PFSK-1 (cell line): ENCODE data around the gene ANKRD33B.

Source experiments
- FOXP2 ChIP-seq: optimal IDR thresholded peaks from 2 replicates; pipeline ENCODE3; 2011; ENCODE audit warnings: borderline replicate concordance, control low read depth, inconsistent platforms; ENCODE audit not compliant: insufficient read depth; ENCODE audit errors: extremely low read length, extremely low read depth
- POLR2AphosphoS5 ChIP-seq: IDR thresholded peaks from 2 replicates; pipeline ENCODE4 v1.6.1; 2012; ENCODE audit warnings: low read depth, mild to moderate bottlenecking, control low read depth, low read length, moderate library complexity
- SIN3A ChIP-seq: IDR thresholded peaks from 2 replicates; pipeline ENCODE4 v1.6.1; 2012; ENCODE audit warnings: mild to moderate bottlenecking, low read length, moderate library complexity, borderline replicate concordance; ENCODE audit not compliant: insufficient read depth
- TAF1 ChIP-seq: IDR thresholded peaks from 2 replicates; pipeline ENCODE4 v1.6.1; 2012; ENCODE audit warnings: low read length, control low read depth, borderline replicate concordance; ENCODE audit not compliant: insufficient read depth
- TF ChIP-seq, protein P1 (sequence below), 2 experiments: IDR thresholded peaks; 2 replicates each; pipeline versions ENCODE4 v1.6.1 to v1.8.0; 2011 to 2012; ENCODE audit warnings: low read depth in 2 of 2, low read length in 2 of 2, control low read depth in 1 of 2, inconsistent platforms in 1 of 2, mild to moderate bottlenecking in 1 of 2, moderate library complexity in 1 of 2; ENCODE audit not compliant: insufficient read depth in 1 of 2

Gene ANKRD33B

GRCh38 chr5:10661401-10661800 is 97.5 kb downstream of the ANKRD33B start:
- TF ChIP-seq TAF1 (no peak), FOXP2 (no peak), SIN3A (no peak)

DNA sequence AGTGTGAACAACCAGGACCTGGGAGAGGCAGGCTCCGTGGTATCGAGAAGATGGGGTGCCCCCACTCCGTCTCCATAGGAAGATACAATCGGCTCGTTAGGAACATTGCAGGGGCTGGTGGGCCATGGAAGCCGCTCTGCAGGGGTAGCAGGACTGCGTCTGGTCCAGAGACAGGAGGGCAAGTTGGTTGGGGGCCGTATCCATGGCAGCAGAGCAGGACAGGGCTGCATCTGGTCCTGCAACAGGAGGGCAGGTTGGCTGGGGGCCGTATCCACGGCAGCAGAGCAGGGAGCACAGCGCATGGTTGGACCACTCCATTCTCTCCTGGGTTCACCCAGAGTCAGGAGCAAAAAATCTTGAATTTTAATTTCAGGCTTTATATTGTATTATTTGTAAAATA is 98.2 kb downstream of the ANKRD33B start:
- TF ChIP-seq, protein P1, sequence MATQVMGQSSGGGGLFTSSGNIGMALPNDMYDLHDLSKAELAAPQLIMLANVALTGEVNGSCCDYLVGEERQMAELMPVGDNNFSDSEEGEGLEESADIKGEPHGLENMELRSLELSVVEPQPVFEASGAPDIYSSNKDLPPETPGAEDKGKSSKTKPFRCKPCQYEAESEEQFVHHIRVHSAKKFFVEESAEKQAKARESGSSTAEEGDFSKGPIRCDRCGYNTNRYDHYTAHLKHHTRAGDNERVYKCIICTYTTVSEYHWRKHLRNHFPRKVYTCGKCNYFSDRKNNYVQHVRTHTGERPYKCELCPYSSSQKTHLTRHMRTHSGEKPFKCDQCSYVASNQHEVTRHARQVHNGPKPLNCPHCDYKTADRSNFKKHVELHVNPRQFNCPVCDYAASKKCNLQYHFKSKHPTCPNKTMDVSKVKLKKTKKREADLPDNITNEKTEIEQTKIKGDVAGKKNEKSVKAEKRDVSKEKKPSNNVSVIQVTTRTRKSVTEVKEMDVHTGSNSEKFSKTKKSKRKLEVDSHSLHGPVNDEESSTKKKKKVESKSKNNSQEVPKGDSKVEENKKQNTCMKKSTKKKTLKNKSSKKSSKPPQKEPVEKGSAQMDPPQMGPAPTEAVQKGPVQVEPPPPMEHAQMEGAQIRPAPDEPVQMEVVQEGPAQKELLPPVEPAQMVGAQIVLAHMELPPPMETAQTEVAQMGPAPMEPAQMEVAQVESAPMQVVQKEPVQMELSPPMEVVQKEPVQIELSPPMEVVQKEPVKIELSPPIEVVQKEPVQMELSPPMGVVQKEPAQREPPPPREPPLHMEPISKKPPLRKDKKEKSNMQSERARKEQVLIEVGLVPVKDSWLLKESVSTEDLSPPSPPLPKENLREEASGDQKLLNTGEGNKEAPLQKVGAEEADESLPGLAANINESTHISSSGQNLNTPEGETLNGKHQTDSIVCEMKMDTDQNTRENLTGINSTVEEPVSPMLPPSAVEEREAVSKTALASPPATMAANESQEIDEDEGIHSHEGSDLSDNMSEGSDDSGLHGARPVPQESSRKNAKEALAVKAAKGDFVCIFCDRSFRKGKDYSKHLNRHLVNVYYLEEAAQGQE (IDR thresholded peaks at IDR 0.05; ENCODE audit: insufficient read depth in 1 of 2, low read depth in 2 of 2, low read length in 2 of 2) = no peak
- TF ChIP-seq POLR2AphosphoS5 = no peak
- no peak for TF ChIP-seq TAF1
- no peak for TF ChIP-seq SIN3A
- TF ChIP-seq FOXP2 = no peak

DNA sequence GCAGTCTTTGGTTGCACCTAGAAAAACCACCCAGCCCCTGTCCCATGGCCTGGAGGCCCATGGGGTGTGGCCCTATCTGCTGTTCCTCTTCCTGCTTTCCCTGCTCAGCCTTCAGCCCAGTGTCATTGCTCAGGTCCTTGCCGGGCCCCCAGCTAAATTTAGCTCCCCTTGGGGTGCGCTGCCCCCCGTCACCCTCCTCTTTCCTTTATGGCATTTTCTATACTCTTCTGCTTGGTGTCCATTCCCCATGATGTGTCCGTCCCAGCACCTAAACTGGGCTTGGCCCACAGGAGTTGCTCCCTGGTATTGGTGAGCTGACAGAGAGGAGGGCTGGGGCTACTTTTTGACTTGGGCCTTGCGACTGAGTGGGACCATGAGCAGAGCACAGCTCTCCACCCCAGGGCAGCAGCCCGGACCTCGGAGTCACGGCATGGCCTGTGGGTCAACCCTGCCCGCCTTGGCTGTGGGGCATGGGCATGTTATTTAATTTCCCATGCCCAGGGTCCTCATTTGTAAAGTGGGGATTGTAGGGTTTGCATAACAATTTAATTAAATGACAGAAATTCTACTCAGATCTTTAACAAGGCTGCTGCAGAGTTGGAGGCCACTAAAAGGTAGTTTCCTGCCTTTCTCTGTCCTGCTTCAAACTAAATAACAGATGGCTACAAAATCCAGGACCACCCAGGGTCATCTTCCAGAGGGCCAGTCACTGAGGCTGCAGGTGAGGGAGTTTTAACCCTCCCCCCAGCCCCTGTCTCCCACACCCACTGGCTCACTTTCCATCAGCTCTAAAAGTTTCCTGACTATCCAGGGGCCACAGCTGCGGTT is 99.0 kb downstream of the ANKRD33B start:
- TF ChIP-seq SIN3A (no peak), FOXP2 (no peak), TAF1 (no peak), POLR2AphosphoS5 (no peak)
- TF ChIP-seq, protein P1 (IDR thresholded peaks at IDR 0.05; ENCODE audit: insufficient read depth in 1 of 2, low read depth in 2 of 2, low read length in 2 of 2) = no peak

DNA sequence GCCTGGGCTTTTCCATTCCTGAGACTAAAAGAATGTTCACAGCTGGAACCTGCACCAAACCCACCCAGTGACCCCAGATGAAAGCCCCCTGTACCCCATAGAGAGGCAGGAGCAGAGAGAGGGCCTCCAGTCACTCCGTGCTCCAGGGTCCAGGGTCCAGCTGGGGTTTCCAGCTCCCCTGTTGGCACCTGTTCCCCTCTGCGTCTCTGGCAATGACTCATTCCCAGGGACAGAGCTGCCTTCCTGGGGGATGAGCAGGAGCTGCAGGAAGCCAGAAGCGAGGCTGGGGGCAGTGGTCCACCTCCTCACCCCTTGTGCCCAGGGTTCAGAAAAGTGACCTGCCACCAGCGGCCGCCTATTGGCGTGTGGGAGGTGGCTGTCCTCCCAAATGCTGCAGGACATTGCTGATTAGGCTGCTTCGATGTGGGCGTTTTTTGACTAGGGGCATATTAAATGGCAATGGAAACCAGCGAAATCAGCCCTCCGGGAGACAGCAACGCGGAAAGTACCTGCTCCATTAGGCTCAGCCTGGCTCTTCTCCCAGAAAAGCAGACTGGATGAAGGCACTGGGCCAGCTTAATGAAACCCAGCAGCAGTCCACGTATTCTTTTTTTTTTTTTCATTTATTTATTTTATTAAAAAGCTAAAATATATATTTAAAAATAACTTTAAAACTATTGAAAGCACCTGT is 99.8 kb downstream of the ANKRD33B start:
- TF ChIP-seq TAF1 (no peak), FOXP2 (no peak), SIN3A (no peak), POLR2AphosphoS5 (no peak)
- TF ChIP-seq, protein P1 (IDR thresholded peaks at IDR 0.05; ENCODE audit: insufficient read depth in 1 of 2, low read depth in 2 of 2, low read length in 2 of 2) = no peak

DNA sequence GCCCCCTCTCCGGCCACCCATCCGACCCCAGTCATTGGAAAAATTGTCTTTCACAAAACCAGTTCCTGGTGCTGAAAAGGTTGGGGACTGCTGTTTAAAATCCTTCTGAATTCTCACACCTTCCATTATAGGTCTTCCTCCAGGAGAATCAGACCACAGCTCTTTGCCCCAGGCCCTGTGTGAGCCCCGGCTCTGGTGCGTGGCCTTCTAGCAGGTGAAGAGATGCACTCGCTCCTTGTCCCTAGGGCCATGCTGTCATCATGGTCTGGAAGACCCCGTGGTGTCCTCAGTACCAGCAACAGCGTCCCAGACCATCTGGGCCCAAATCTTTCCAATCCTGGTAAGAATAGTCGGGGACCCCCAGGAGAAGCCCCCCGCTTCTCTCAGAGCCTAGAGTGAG is 101.9 kb downstream of the ANKRD33B start:
- no peak for TF ChIP-seq SIN3A
- TF ChIP-seq, protein P1 (IDR thresholded peaks at IDR 0.05; ENCODE audit: insufficient read depth in 1 of 2, low read depth in 2 of 2, low read length in 2 of 2) = no peak
- TF ChIP-seq FOXP2 = no peak
- no peak for TF ChIP-seq POLR2AphosphoS5
